IMR-90 (cell line): ENCODE data around the gene TRIM21. TPM values are rescaled to one million over a fixed set of nuclear protein-coding genes. Genes with fewer than 3 reads are reported as not detected.

Experiments
- ATAC-seq: fragments of 200-7000 bp; cut with Tn5 transposase; 2 replicates; pipeline ENCODE4 v1.9.1; 2020; ENCODE audit warnings: low read depth, mild to moderate bottlenecking, moderate library complexity
- BruUV-seq: library from RNA; stranded (reverse); fragments of 400-500 nt; replicated peaks from 2 replicates; lab custom pipeline; 2021; lab: Mats Ljungman, UMichigan
- CTCF ChIA-PET: fragments of 300-600 bp; formaldehyde crosslinking; extraction: SDS; loops from one replicate; lab custom pipeline; 2021; ENCODE audit warnings: antibody characterized with exemption; lab: Yijun Ruan, JAX
- POLR2A ChIA-PET: fragments of 300-600 bp; sonication (Branson Sonifier 250); formaldehyde crosslinking; loops from one replicate; lab custom pipeline; 2022; ENCODE audit warnings: antibody characterized with exemption; ENCODE audit not compliant: unreplicated experiment; lab: Charles Lee
- DNase-seq: peaks from one replicate; pipeline ENCODE4 v3.0.0; 2013
- H2AFZ ChIP-seq: replicated peaks from 2 replicates; pipeline ENCODE3; 2013; ENCODE audit warnings: low read length, mild to moderate bottlenecking; ENCODE audit not compliant: poor library complexity
- H2AK5ac ChIP-seq: 2 replicates; pipeline ENCODE4 v1.6.1; 2013; ENCODE audit warnings: low read depth, low read length, inconsistent platforms
- H2AK9ac ChIP-seq: replicated peaks from 2 replicates; pipeline ENCODE3; 2013; ENCODE audit warnings: mild to moderate bottlenecking, low read depth, low read length, moderate library complexity; ENCODE audit not compliant: poor library complexity
- H2BK120ac ChIP-seq: 2 replicates; pipeline ENCODE4 v1.6.1; 2013; ENCODE audit warnings: low read depth, low read length, inconsistent platforms
- H2BK15ac ChIP-seq: 3 replicates; pipeline ENCODE4 v1.6.1; 2013; ENCODE audit warnings: low read depth, low read length, inconsistent platforms
- H2BK20ac ChIP-seq: 2 replicates; pipeline ENCODE4 v1.6.1; 2013; ENCODE audit warnings: low read depth, mild to moderate bottlenecking, inconsistent platforms, low read length, moderate library complexity
- H2BK5ac ChIP-seq: 2 replicates; pipeline ENCODE4 v1.6.1; 2013; ENCODE audit warnings: mild to moderate bottlenecking, low read depth, low read length, inconsistent platforms; ENCODE audit not compliant: poor library complexity, severe bottlenecking
- H3K14ac ChIP-seq: replicated peaks from 2 replicates; pipeline ENCODE4 v1.6.1; 2013; ENCODE audit warnings: low read depth, low read length, inconsistent platforms
- H3K18ac ChIP-seq: 2 replicates; pipeline ENCODE4 v1.6.1; 2013; ENCODE audit warnings: low read depth, low read length, control low read depth
- H3K23ac ChIP-seq: 2 replicates; pipeline ENCODE4 v1.6.1; 2013; ENCODE audit warnings: low read depth, low read length, inconsistent platforms
- H3K27ac ChIP-seq: 2 replicates; pipeline ENCODE4 v1.5.1; 2013; ENCODE audit warnings: mild to moderate bottlenecking, control low read depth, low read length; ENCODE audit not compliant: insufficient read depth
- H3K27me3 ChIP-seq: 2 replicates; pipeline ENCODE4 v1.6.1; 2013; ENCODE audit warnings: low read length; ENCODE audit not compliant: control insufficient read depth, insufficient read depth
- H3K36me3 ChIP-seq: 2 replicates; pipeline ENCODE4 v1.6.1; 2013; ENCODE audit warnings: low read length, mixed read lengths; ENCODE audit not compliant: control insufficient read depth, insufficient read depth
- H3K4ac ChIP-seq: 2 replicates; pipeline ENCODE4 v1.6.1; 2013; ENCODE audit warnings: low read depth, low read length, inconsistent platforms
- H3K4me1 ChIP-seq: 2 replicates; pipeline ENCODE4 v1.6.1; 2013; ENCODE audit warnings: low read length, mixed read lengths; ENCODE audit not compliant: control insufficient read depth, insufficient read depth
- H3K4me2 ChIP-seq: 2 replicates; pipeline ENCODE4 v1.6.1; 2013; ENCODE audit warnings: low read depth, mild to moderate bottlenecking, control low read depth, low read length, moderate library complexity
- H3K4me3 ChIP-seq: 2 replicates; pipeline ENCODE4 v1.5.1; 2013; ENCODE audit warnings: low read depth, mild to moderate bottlenecking, control low read depth, low read length, moderate library complexity; ENCODE audit not compliant: insufficient read depth
- H3K56ac ChIP-seq: 2 replicates; pipeline ENCODE4 v1.6.1; 2013; ENCODE audit warnings: low read length, inconsistent platforms; ENCODE audit not compliant: insufficient read depth; ENCODE audit errors: extremely low read depth
- H3K79me1 ChIP-seq, 2 experiments: 2 replicates each; pipeline ENCODE4 v1.6.1; 2013; ENCODE audit warnings: low read length in 2 of 2, inconsistent platforms in 1 of 2, low read depth in 1 of 2
- H3K9ac ChIP-seq: 2 replicates; pipeline ENCODE4 v1.6.1; 2013; ENCODE audit warnings: low read depth, low read length, control low read depth
- H3K9me1 ChIP-seq: 2 replicates; pipeline ENCODE4 v1.6.1; 2013; ENCODE audit warnings: low read length, inconsistent platforms; ENCODE audit not compliant: insufficient read depth
- H3K9me3 ChIP-seq: 2 replicates; pipeline ENCODE4 v1.6.1; 2013; ENCODE audit warnings: low read length; ENCODE audit not compliant: control insufficient read depth, insufficient read depth
- H4K20me1 ChIP-seq: 2 replicates; pipeline ENCODE4 v1.6.1; 2013; ENCODE audit warnings: low read length, inconsistent platforms; ENCODE audit not compliant: insufficient read depth
- H4K5ac ChIP-seq: 2 replicates; pipeline ENCODE4 v1.6.1; 2013; ENCODE audit warnings: mild to moderate bottlenecking, low read depth, low read length, control low read depth
- H4K8ac ChIP-seq, 2 experiments: 2 replicates each; pipeline ENCODE4 v1.6.1; 2013; ENCODE audit warnings: low read depth in 2 of 2, low read length in 2 of 2, control low read depth in 1 of 2, inconsistent platforms in 1 of 2
- H4K91ac ChIP-seq: 2 replicates; pipeline ENCODE4 v1.6.1; 2013; ENCODE audit warnings: low read depth, low read length, inconsistent platforms; ENCODE audit not compliant: insufficient read depth
- POLR2A ChIP-seq: IDR thresholded peaks from 2 replicates; pipeline ENCODE4 v1.6.1; 2012; ENCODE audit warnings: mild to moderate bottlenecking, low read depth, low read length
- RCOR1 ChIP-seq: IDR thresholded peaks from 2 replicates; pipeline ENCODE4 v1.6.1; 2012; ENCODE audit warnings: mild to moderate bottlenecking, low read length, improper control_type of control experiment; ENCODE audit not compliant: insufficient replicate concordance
- WGBS, 2 experiments: methylation state at CpG; one replicate each; pipeline versions ENCODE4 v1.1.5 to v1.1.7; 2013; ENCODE audit warnings: missing lambda C conversion rate in 2 of 2; ENCODE audit not compliant: insufficient read length in 1 of 2; ENCODE audit errors: extremely low coverage in 2 of 2; 5-methylcytosine and 5-hydroxymethylcytosine counted together
- dilution Hi-C: fragments of 300-500 bp; cut with HindIII; formaldehyde crosslinking; loops from one replicate; pipeline ENCODE4 v1.14.3; 2018; ENCODE audit warnings: low sequenced_read_pairs; ENCODE audit not compliant: unreplicated experiment
- in situ Hi-C: fragments of 300-500 bp; cut with MboI; formaldehyde crosslinking; loops from 3 replicates; pipeline ENCODE4 v1.14.3; 2019; ENCODE audit warnings: low sequenced_read_pairs, inconsistent platforms, mixed read lengths
- intact Hi-C: fragments of 100-400 bp; cut with micrococcal nuclease; formaldehyde crosslinking; loops from 2 replicates; pipeline ENCODE4 v1.10.0; 2022
- polyA plus RNA-seq, 3 experiments: library from polyadenylated mRNA; depleted of rRNA; stranded (reverse); fragments of >200 nt; gene quantifications; 2 replicates each; pipeline ENCODE4 v1.2.3, GENCODE V29; 2012; ENCODE audit warnings: low replicate concordance in 1 of 3
- total RNA-seq: library from RNA; depleted of rRNA; stranded (reverse); fragments of >200 nt; gene quantifications from 2 replicates; pipeline ENCODE4 v1.2.3, GENCODE V29; 2012

Gene TRIM21
- total and polyA plus RNA-seq, 2 of the 4 experiments (the other 2 are of a cell fraction) = 13.9 to 19.2 TPM

DNA sequence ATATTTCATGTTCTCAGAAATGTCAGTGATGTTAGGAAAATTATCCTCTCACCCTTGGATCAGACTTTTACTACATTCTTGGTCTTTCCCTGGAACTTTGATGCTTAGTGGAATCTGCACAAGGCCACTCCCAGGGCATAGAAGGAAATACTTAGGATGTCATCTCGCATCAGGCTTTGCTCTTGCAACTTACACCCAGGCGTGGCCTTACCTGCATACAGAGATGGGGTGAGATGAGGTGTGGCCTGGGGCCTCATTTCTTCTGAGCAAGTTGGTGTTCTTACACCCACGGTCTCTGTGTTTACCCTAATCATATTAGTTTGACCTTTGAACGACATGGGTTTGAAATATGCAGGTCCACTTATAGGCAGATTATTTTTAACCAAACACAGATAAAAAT is 36.5 kb upstream of the TRIM21 start:
- no peak overlapping the region for H2AK9ac ChIP-seq
- H3K14ac ChIP-seq = no peak overlapping the region
- H3K36me3 ChIP-seq = no peaks in the 10 kb centered on the region
- no peaks in the 10 kb centered on the region; the same call in 1 of the 2 replicates for H3K9me3 ChIP-seq
- H3K56ac ChIP-seq = no peak overlapping the region
- H4K8ac ChIP-seq = no peak overlapping the region
- CTCF ChIA-PET = no interaction called here
- H2BK5ac ChIP-seq = no peak overlapping the region
- H3K79me1 ChIP-seq = no peaks in the 10 kb centered on the region
- no peak overlapping the region for H2BK15ac ChIP-seq
- H3K9ac ChIP-seq = no peak overlapping the region
- H2BK120ac ChIP-seq = no peak overlapping the region
- H3K4me2 ChIP-seq = no peak overlapping the region
- no peak overlapping the region for H3K23ac ChIP-seq
- H3K4me3 ChIP-seq = no peak overlapping the region
- BruUV-seq = no TSS peak
- H4K20me1 ChIP-seq = no peaks in the 10 kb centered on the region
- dilution Hi-C loops (no loop called here), in situ Hi-C loops (no loop called here), intact Hi-C loops (no loop called here)
- no peaks in the 10 kb centered on the region for H3K27me3 ChIP-seq
- H4K5ac ChIP-seq = no peak overlapping the region
- TF ChIP-seq POLR2A (no peak), RCOR1 (no peak)
- H3K4me1 ChIP-seq = no peaks in the 10 kb centered on the region
- no peak overlapping the region for H4K91ac ChIP-seq
- H3K27ac ChIP-seq = no peak overlapping the region
- no peak overlapping the region for H2BK20ac ChIP-seq
- H3K9me1 ChIP-seq = no peaks in the 10 kb centered on the region
- no peak for ATAC-seq
- POLR2A ChIA-PET = no interaction called here
- H3K18ac ChIP-seq = no peak overlapping the region
- no CpG with 5 or more reads among the region's 4 CpGs for WGBS, 2 experiments
- no peak overlapping the region for H2AK5ac ChIP-seq
- H2AFZ ChIP-seq = no peak overlapping the region
- no peak for DNase-seq
- H3K4ac ChIP-seq = no peak overlapping the region
